H1 (cell line): ENCODE results near the gene FGF13. TPM values are rescaled to one million over a fixed set of nuclear protein-coding genes. Genes with fewer than 3 reads are reported as not detected.

Experiments
- CTCF ChIA-PET: fragments of 300-600 bp; sonication (Branson Sonifier 250); formaldehyde crosslinking; loops from one replicate; lab custom pipeline; 2021; ENCODE audit not compliant: partially characterized antibody; lab: Charles Lee
- POLR2A ChIA-PET: fragments of 300-600 bp; sonication (Branson Sonifier 250); formaldehyde crosslinking; loops from one replicate; lab custom pipeline; 2021; ENCODE audit warnings: inconsistent platforms; ENCODE audit not compliant: partially characterized antibody; lab: Charles Lee
- DNase-seq, 2 experiments: peaks; one replicate each; pipeline versions ENCODE4 v3.0.0 to v3.0.0-alpha.2; 2010 to 2022; ENCODE audit warnings: low spot score in 2 of 2, low read depth in 1 of 2, mixed read lengths in 1 of 2
- FAIRE-seq: peaks from 2 replicates; lab custom pipeline; 2011; peaks lifted over from hg19 to GRCh38; lab: Jason Lieb, UNC
- H2AFZ ChIP-seq: 2 replicates; pipeline ENCODE4 v1.8.1; 2012; ENCODE audit warnings: low read length, inconsistent platforms
- H2AK5ac ChIP-seq: 2 replicates; pipeline ENCODE4 v1.6.1; 2013; ENCODE audit warnings: low read depth, low read length
- H2BK120ac ChIP-seq: replicated peaks from 2 replicates; pipeline ENCODE3; 2013; ENCODE audit warnings: low read depth, low read length, inconsistent platforms
- H2BK12ac ChIP-seq: 2 replicates; pipeline ENCODE4 v1.6.1; 2013; ENCODE audit warnings: low read depth, low read length
- H2BK15ac ChIP-seq: 2 replicates; pipeline ENCODE4 v1.6.1; 2013; ENCODE audit warnings: low read length
- H2BK20ac ChIP-seq: 2 replicates; pipeline ENCODE4 v1.6.1; 2013; ENCODE audit warnings: low read length
- H2BK5ac ChIP-seq: 2 replicates; pipeline ENCODE4 v1.6.1; 2013; ENCODE audit warnings: low read depth, low read length
- H3K14ac ChIP-seq: 2 replicates; pipeline ENCODE4 v1.6.1; 2013; ENCODE audit warnings: inconsistent platforms; ENCODE audit not compliant: insufficient read length
- H3K18ac ChIP-seq: 2 replicates; pipeline ENCODE4 v1.6.1; 2013; ENCODE audit warnings: low read length; ENCODE audit errors: extremely low read depth
- H3K23ac ChIP-seq: 2 replicates; pipeline ENCODE4 v1.6.1; 2013; ENCODE audit warnings: inconsistent platforms; ENCODE audit not compliant: insufficient read length
- H3K23me2 ChIP-seq: 2 replicates; pipeline ENCODE4 v1.6.1; 2013; ENCODE audit warnings: low read depth, low read length
- H3K27ac ChIP-seq: 2 replicates; pipeline ENCODE4 v1.6.1; 2011; ENCODE audit warnings: low read depth, low read length, inconsistent platforms
- H3K27me3 ChIP-seq, 4 experiments: replicated peaks in 1 of 4; 1 replicate in 1 of 4; 2 replicates in 3 of 4; pipeline versions ENCODE4 v1.6.1 to v1.8.1; 2011 to 2013; ENCODE audit warnings: low read length in 3 of 4, mild to moderate bottlenecking in 3 of 4, inconsistent platforms in 2 of 4, mixed read lengths in 2 of 4, moderate library complexity in 1 of 4; ENCODE audit not compliant: control insufficient read depth in 3 of 4, insufficient read depth in 3 of 4; ENCODE audit errors: extremely low read depth in 1 of 4
- H3K36me3 ChIP-seq, 4 experiments: 2 replicates each; pipeline versions ENCODE4 v1.6.1 to v1.8.1; 2011 to 2013; ENCODE audit warnings: mild to moderate bottlenecking in 4 of 4, low read length in 3 of 4, moderate library complexity in 2 of 4, control low read depth in 1 of 4, inconsistent platforms in 1 of 4; ENCODE audit not compliant: insufficient read depth in 4 of 4, control insufficient read depth in 2 of 4
- H3K4ac ChIP-seq: replicated peaks from 2 replicates; pipeline ENCODE3; 2013; ENCODE audit warnings: low read length, low read depth, mixed read lengths, inconsistent platforms; ENCODE audit not compliant: insufficient read length
- H3K4me1 ChIP-seq, 4 experiments: replicated peaks in 1 of 4; 1 replicate in 1 of 4; 2 replicates in 3 of 4; pipeline versions ENCODE4 v1.6.1 to v1.8.1; 2011 to 2013; ENCODE audit warnings: low read length in 3 of 4, inconsistent platforms in 2 of 4, mixed read lengths in 1 of 4; ENCODE audit not compliant: insufficient read depth in 4 of 4, control insufficient read depth in 3 of 4
- H3K4me2 ChIP-seq, 2 experiments: 2 replicates each; pipeline versions ENCODE4 v1.6.1 to v1.8.1; 2011 to 2013; ENCODE audit warnings: low read depth in 2 of 2, low read length in 2 of 2, control low read depth in 1 of 2, inconsistent platforms in 1 of 2, mild to moderate bottlenecking in 1 of 2; ENCODE audit not compliant: insufficient read depth in 1 of 2
- H3K4me3 ChIP-seq, 4 experiments: fragments of 200-600, 300-600 bp in 1 of 4; sonication (generic), shearing (Covaris generic), sonication (Bioruptor Twin) in 1 of 4; 2 replicates each; pipeline versions ENCODE4 v1.5.1 to v1.8.1; 2011 to 2016; ENCODE audit warnings: low read length in 4 of 4, low read depth in 3 of 4, control low read depth in 2 of 4, inconsistent platforms in 2 of 4, mild to moderate bottlenecking in 2 of 4, mixed read lengths in 1 of 4, moderate library complexity in 1 of 4; ENCODE audit not compliant: insufficient read depth in 2 of 4; ENCODE audit errors: extremely low read depth in 1 of 4
- H3K56ac ChIP-seq: replicated peaks from 2 replicates; pipeline ENCODE3; 2013; ENCODE audit warnings: low read depth, mild to moderate bottlenecking, mixed read lengths, low read length, inconsistent platforms; ENCODE audit not compliant: insufficient read length
- H3K79me1 ChIP-seq: 2 replicates; pipeline ENCODE4 v1.6.1; 2013; ENCODE audit warnings: low read depth, low read length, control low read depth
- H3K79me2 ChIP-seq, 2 experiments: 2 replicates each; pipeline versions ENCODE4 v1.6.1 to v1.8.1; 2012 to 2013; ENCODE audit warnings: low read length in 2 of 2, mild to moderate bottlenecking in 2 of 2, inconsistent platforms in 1 of 2; ENCODE audit not compliant: insufficient read depth in 2 of 2, control insufficient read depth in 1 of 2
- H3K9ac ChIP-seq, 4 experiments: replicated peaks in 1 of 4; 1 replicate in 1 of 4; 2 replicates in 3 of 4; pipeline versions ENCODE4 v1.6.1 to v1.8.1; 2011 to 2013; ENCODE audit warnings: low read depth in 3 of 4, low read length in 3 of 4, control low read depth in 2 of 4, mild to moderate bottlenecking in 2 of 4, moderate library complexity in 2 of 4, inconsistent platforms in 1 of 4; ENCODE audit errors: extremely low read depth in 1 of 4
- H3K9me3 ChIP-seq, 2 experiments: 2 replicates each; pipeline versions ENCODE4 v1.6.1 to v1.8.1; 2012 to 2013; ENCODE audit warnings: mild to moderate bottlenecking in 2 of 2, moderate library complexity in 2 of 2, control low read depth in 1 of 2, inconsistent platforms in 1 of 2, low read depth in 1 of 2, low read length in 1 of 2, mixed read lengths in 1 of 2; ENCODE audit not compliant: insufficient read depth in 2 of 2
- H4K20me1 ChIP-seq, 2 experiments: replicated peaks in 1 of 2; 2 replicates each; pipeline versions ENCODE3 to v1.8.1; 2011 to 2013; ENCODE audit warnings: inconsistent platforms in 2 of 2, low read length in 2 of 2, mild to moderate bottlenecking in 1 of 2; ENCODE audit not compliant: insufficient read depth in 2 of 2, control insufficient read depth in 1 of 2
- H4K5ac ChIP-seq: 2 replicates; pipeline ENCODE4 v1.6.1; 2013; ENCODE audit warnings: low read length, low read depth, mixed read lengths, inconsistent platforms; ENCODE audit not compliant: insufficient read length
- H4K8ac ChIP-seq: 2 replicates; pipeline ENCODE4 v1.8.0; 2013; ENCODE audit warnings: mild to moderate bottlenecking, moderate library complexity, low read length, inconsistent platforms; ENCODE audit not compliant: insufficient read depth; ENCODE audit errors: extremely low read depth
- H4K91ac ChIP-seq: replicated peaks from 2 replicates; pipeline ENCODE3; 2013; ENCODE audit warnings: low read length, mixed read lengths, inconsistent platforms; ENCODE audit not compliant: insufficient read length
- CTCF ChIP-seq, 3 experiments: IDR thresholded peaks; 1 replicate in 2 of 3; 2 replicates in 1 of 3; pipeline versions ENCODE4 v1.5.1 to v1.6.1; 2011; ENCODE audit warnings: low read length in 3 of 3, mild to moderate bottlenecking in 3 of 3, inconsistent platforms in 2 of 3, low read depth in 1 of 3, moderate library complexity in 1 of 3; ENCODE audit not compliant: insufficient read depth in 1 of 3; ENCODE audit errors: control extremely low read depth in 1 of 3
- EGR1 ChIP-seq: IDR thresholded peaks from 2 replicates; pipeline ENCODE4 v1.6.1; 2011; ENCODE audit warnings: low read depth, low read length, borderline replicate concordance
- RAD21 ChIP-seq, 2 experiments: IDR thresholded peaks in 1 of 2; conservative IDR thresholded peaks in 1 of 2; 2 replicates each; pipeline ENCODE4 v1.6.1; 2011; ENCODE audit warnings: low read depth in 2 of 2, low read length in 2 of 2, improper control_type of control experiment in 1 of 2, inconsistent platforms in 1 of 2, mild to moderate bottlenecking in 1 of 2, moderate library complexity in 1 of 2
- SIRT6 ChIP-seq: IDR thresholded peaks from one replicate; pipeline ENCODE4 v1.7.1; 2012; ENCODE audit warnings: low read length, inconsistent platforms
- SUZ12 ChIP-seq: fragments of 200-600 bp; sonication (generic); IDR thresholded peaks from 2 replicates; pipeline ENCODE4 v1.6.1; 2012; ENCODE audit warnings: mild to moderate bottlenecking, inconsistent platforms, low read length, moderate library complexity, mixed read lengths
- TCF12 ChIP-seq: IDR thresholded peaks from 2 replicates; pipeline ENCODE4 v1.6.1; 2011; ENCODE audit warnings: low read depth, mild to moderate bottlenecking, low read length
- WGBS, 2 experiments: shearing (Covaris generic) in 1 of 2; methylation state at CpG; one replicate each; pipeline versions ENCODE4 v1.1.6 to v1.1.7; 2013 to 2015; ENCODE audit warnings: low lambda C conversion rate in 2 of 2, mixed read lengths in 2 of 2, inconsistent platforms in 1 of 2, low coverage in 1 of 2, missing lambda C conversion rate in 1 of 2; ENCODE audit not compliant: insufficient replicate concordance in 2 of 2, insufficient coverage in 1 of 2, insufficient read length in 1 of 2; ENCODE audit errors: extremely low coverage in 1 of 2, missing lambda C conversion rate in 1 of 2; 5-methylcytosine and 5-hydroxymethylcytosine counted together
- polyA plus RNA-seq, 7 experiments: library from polyadenylated mRNA; depleted of rRNA in 3 of 7; stranded (reverse) in 5 of 7; unstranded in 2 of 7; fragments of >200 nt in 5 of 7; fragments of 200-250 nt in 2 of 7; gene quantifications; 1 replicate in 5 of 7; 2 replicates in 1 of 7; 4 replicates in 1 of 7; pipeline versions ENCODE4 v1.2.1 to v1.2.3, GENCODE V29; 2011 to 2013; ENCODE audit warnings: missing spikeins in 2 of 7, mixed read lengths in 2 of 7
- total RNA-seq: library from RNA; stranded (reverse); fragmentation: NEBNext Ultra II Directional; extraction: Animal tissue kit (Norgen Biotek cat#: 25700); gene quantifications from 2 replicates; pipeline ENCODE4 v1.2.1, GENCODE V29; 2021

Gene FGF13
- total and polyA plus RNA-seq, 2 of the 8 experiments (the other 6 are each of a cell fraction or from before 2014, with no cell fraction given) = 10.1 to 36.1 TPM

- no peak overlapping the region for H4K5ac ChIP-seq
- no peaks in the 10 kb centered on the region for H4K20me1 ChIP-seq
- no peak overlapping the region for H2AK5ac ChIP-seq
- no peak overlapping the region for H2AFZ ChIP-seq
- no peak overlapping the region for H2BK12ac ChIP-seq
- H3K23me2 ChIP-seq = no peaks in the 10 kb centered on the region
- ChIA-PET POLR2A (no interaction called here), CTCF (interaction anchor here (0.7 to 2.0 kb wide), 8 partner anchors 9 to 1025 kb away, joined by 3 to 5 read pairs (median 3); no protein-coding TSS in a partner anchor)
- no peak overlapping the region for H3K18ac ChIP-seq
- H2BK120ac ChIP-seq = no peak overlapping the region
- peak; percentile 90 for FAIRE-seq
- no peaks in the 10 kb centered on the region for H3K4me1 ChIP-seq
- H3K27me3 ChIP-seq = no peaks in the 10 kb centered on the region
- H3K4me2 ChIP-seq = no peak overlapping the region
- H2BK5ac ChIP-seq = no peak overlapping the region
- no peaks in the 10 kb centered on the region for H3K79me1 ChIP-seq
- H3K14ac ChIP-seq = no peak overlapping the region
- no peaks in the 10 kb centered on the region for H3K36me3 ChIP-seq
- no peak overlapping the region for H2BK20ac ChIP-seq
- H3K79me2 ChIP-seq = no peaks in the 10 kb centered on the region
- 17% methylated on average over 2 of the region's 2 CpGs; no CpG with 5 or more reads in 1 of the 2 experiments for whole genome bisulfite sequencing, 2 experiments
- no peak for TF ChIP-seq TCF12
- TF ChIP-seq SUZ12 = no peak
- TF ChIP-seq SIRT6 = no peak
- TF ChIP-seq EGR1 = no peak
- TF ChIP-seq CTCF (IDR thresholded peaks at IDR 0.05; ENCODE audit: control extremely low read depth in 1 of 3, insufficient read depth in 1 of 3, low read depth in 1 of 3, low read length in 3 of 3) = peak; percentile 49 to 67 (median 54)
- peak; percentile 80 to 83 for TF ChIP-seq RAD21 (IDR thresholded peaks at IDR 0.05 in 1 of 2, conservative IDR thresholded peaks at IDR 0.05 in 1 of 2; ENCODE audit: low read depth in 2 of 2, low read length in 2 of 2)
- H3K9ac ChIP-seq = no peak overlapping the region
- H4K91ac ChIP-seq = no peak overlapping the region
- no peak overlapping the region for H3K4ac ChIP-seq
- H3K27ac ChIP-seq = no peak overlapping the region
- no peak overlapping the region for H3K4me3 ChIP-seq
- H3K9me3 ChIP-seq = no peaks in the 10 kb centered on the region
- H2BK15ac ChIP-seq = no peak overlapping the region
- no peak overlapping the region for H3K56ac ChIP-seq
- H4K8ac ChIP-seq = no peak overlapping the region
- DNase-seq = peak; percentile 9 to 44
- no peak overlapping the region for H3K23ac ChIP-seq
Observed at GRCh38 chrX:138756234-138756633, 44.7 kb upstream of the FGF13 start.
